GM19328 (cell line): Measurements from ENCODE around the gene CPED1.
"Not testable (repeated sequence)": the region's sequence is repeated elsewhere in the genome, so short reads cannot be mapped to it uniquely, and the experiment has no call there.

Experiments
- ATAC-seq: cut with Tn5 transposase; IDR thresholded peaks from one replicate; pipeline ENCODE4 v1.9.1; 2021; ENCODE audit warnings: mild to moderate bottlenecking, moderate library complexity; ENCODE audit not compliant: unreplicated experiment

Gene CPED1

DNA sequence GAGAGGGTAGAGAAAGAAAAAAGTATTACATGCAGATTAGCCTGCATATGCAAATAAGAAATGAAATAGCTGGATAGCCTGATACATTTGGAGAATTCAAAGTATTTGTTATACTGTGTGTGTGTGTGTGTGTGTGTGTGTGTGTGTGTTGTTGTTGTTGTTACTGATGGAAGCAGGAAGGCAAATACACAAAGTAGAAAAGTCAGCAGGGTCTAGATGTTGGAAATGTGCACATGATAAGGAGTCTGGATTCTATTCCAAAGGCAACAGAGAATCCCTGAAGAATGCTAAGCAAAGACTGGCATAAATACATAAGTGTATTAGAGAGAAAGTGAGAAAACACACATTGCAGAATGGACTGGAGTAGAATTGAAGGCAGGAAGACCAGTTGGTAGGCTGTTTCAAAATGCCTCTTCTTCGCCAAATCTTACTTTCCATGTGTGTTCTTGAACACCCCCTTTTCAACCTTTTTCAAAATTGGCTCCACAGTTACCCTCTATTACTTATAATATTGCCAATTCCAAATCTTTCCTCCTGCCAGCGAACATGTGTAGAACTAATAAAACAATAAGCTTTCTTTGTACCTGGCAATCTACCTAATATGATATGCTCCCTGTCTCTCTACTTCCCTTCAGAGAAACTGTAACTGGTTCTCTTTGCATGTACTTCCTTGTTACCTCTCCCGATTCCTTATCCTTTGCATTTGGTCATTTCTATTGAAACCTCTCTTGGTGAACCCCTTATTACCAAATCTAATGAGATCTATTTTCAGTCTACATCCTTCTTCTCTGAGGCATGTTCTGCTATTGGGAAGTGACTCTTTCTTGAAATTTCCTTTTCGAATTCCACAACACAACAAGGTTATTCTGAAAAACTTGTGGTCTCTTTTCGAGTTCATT, 6.2 kb downstream of the CPED1 start:
- ATAC-seq = no peak

DNA sequence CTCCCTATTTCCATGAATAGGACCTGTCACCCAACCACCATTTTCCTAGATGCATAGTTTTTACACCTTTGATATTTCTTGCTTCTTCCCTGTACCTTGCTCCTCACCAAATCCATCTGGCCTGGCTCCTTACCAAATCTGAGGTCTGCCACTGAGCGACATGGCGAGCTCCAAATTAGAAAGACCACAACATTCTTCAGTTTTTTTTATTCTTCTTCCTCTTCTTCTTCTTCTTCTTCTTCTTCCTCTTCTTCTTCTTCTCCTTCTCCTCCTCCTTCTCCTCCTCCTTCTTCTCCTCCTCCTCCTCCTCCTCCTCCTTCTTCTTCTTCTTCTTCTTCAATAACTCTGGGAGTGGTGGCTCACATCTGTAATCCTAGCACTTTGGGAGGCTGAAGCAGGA, 7.1 kb downstream of the CPED1 start:
- no peak for ATAC-seq

DNA sequence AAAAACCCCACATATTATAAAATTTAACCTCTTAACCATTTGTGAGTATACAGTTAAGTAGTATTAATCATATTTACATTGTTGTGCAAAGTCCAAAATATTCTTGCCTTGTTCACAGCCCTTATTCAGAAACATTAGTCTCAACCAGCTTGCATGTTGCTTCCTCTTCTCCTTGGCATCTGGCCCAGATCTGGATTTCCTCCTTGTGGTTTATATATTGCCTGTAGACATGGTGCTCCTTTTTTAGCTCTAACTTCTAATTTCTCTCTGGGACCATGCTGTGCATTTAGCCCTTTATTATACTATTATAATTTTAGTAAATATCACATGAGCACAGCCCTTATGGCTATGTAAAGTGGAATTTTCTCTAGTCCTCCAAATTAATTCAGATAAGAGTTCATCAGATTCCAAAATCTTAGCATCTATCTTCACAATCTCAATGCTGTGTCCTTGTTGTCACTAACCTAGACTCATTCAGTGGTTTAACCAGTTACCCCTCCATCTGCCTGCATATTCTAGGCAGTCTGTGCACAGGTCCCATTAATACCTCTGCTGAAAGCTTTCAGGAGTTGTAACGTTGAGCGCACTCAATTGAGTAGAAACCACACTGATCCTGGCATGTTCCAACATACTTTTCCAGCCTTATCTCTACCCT, 7.9 kb downstream of the CPED1 start:
- no peak for ATAC-seq

DNA sequence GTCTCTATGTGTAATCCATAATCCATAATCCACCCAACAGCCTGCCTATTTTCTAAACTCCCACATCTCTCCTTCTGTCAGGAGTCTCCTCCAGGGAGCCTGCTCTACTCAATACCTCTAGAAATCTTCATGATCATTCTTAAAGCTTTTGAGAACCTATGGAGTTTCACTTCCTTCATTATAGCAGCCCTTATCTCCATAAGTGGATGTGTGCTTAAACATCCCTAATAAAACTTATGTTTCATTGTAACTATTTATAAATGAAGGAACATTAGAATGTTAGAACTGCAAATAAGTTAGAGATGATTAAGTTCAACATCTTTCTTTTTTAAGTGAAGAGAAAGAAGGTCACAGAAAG, 8.5 kb downstream of the CPED1 start:
- no peak for ATAC-seq

DNA sequence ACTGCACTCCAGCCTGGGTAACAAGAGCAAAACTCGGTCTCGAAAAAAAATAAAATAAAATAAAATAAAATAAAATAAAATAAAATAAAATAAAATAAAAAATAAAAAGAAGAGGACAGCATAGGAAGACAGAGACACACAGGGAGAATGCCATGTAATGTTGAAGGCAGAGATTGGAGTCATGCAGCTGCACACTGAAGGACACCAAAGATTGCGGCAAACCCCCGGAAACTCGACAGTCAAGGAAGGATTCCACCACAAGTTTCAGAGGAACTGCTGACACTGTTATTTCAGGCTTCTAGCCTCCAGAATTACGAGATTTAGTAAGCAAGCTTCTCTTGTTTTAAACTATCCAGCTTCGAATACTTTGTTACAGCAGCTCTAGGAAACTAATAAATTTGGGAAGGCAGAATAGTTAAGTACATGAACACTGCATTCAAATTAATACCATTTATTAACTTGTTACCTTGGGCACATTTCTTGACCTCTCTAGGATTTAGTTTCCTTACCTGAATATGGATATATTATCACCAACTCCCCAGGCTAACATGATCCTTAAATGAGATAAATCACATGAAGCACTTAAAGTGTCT, 9.5 kb downstream of the CPED1 start:
- ATAC-seq = no peak

DNA sequence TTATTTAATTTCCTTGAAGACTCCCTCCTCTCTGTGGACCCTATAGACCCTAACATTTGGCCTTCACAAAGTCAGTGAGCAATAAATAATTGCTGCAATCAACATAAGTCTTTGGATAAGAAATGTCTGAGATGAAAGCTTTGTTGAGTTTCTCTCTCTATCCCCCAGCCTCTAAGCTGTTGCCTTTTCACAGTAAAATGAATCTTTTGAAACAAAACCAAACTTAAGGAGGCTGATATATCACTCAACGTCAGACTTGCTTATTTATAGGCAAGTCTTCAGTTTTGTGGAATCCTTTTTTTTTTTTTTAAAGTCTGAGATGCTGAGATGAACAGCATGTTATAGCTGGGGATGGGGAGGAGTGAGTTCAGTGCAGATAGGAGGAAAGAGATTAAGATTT, 10.0 kb downstream of the CPED1 start:
- ATAC-seq = no peak

DNA sequence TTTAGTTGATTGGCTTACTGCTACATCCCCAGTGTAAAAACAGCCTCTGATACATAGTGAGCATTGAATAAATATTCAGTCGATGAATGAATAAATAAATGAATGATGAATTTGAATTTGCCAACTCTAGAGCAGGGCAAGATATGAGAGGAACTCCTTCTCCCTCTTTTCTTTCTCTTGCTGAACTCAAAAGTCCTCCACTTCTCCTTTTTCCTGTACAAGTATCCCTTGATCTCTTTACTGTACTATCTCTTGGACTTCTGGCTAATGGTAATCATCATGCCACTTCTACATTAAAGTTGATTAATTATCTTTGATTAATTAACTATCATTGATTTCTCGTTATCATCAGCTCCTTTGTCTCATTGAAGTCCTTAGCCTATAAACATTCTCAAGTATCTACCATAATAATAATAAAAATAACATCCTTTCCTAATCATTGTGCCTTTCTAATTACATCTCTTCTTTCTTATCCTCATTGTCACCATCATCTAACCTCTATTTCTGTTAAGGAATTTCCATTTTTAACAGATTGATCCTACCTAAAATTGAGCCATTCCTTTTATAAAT, 10.6 kb downstream of the CPED1 start:
- no peak for ATAC-seq

DNA sequence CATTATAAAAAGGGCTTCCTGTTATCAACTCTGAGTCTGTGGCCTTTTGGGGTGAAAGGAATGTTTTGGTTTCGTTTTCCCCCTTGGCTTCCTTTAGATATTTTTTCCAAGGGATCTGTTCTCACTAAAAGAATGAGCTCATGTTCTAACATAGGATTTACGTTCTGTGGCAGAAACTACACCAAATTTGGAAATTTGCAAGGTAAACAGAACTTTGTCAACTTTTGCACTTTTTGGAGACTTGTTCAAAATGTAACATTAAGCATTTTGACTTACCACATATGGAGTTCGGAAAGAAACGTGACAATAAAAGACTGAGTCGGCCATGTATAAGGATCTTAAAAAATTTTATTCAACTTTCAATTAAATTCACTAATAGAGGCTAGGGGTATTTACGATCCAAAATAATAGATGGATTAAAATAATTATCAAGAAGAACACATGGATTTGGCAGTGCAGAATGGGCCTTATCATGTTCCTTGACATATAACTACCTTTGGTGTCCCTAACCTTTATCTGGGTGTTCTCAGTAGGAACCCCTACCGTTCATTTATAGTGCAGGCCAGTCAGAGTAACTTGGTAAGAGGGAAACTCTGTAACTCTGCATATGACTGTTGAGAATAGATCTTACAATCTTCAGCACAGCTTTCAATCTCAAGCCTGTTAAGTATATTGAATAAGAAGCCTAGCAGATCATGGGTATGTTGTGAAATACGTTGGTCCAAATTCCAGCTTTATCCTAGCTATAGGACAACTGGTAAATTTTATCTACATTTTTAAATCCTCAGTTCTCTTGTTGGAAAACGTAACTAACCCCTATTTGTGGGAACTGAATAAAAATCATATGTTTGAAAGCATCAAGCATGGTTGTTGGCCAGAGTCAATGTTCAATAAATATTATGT, 11.8 kb downstream of the CPED1 start:
- no peak for ATAC-seq

DNA sequence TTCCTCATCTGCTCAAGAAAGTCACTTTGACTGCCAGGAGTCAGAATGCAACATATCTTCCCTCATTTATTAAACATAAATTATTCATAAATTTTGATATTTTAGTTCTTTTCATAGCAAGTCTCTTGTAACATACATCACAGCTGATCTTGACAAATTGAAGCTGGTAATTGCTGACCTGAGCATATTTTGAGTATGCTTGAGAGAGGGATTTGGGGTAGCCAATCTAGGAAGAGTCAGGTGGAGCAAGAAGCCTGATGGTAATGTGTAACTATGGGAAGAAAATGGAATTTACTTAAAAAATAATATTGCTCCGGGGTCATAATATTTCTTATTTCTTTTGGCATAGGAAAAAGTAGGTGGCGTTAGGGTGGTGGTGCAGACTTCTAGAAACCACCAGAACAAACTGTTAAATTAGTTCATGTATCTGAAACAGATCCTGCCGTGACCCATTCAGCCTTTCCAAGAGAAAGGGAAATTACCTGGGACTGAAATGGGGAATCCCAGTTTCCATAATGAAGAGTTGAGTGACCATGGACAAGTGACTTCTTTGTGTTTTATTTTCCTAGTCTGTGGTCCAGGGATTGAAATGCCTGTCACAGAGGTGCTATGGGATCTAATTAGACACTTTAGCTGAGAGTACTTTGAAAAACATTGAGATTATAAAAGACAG, 12.9 kb downstream of the CPED1 start:
- ATAC-seq = no peak

DNA sequence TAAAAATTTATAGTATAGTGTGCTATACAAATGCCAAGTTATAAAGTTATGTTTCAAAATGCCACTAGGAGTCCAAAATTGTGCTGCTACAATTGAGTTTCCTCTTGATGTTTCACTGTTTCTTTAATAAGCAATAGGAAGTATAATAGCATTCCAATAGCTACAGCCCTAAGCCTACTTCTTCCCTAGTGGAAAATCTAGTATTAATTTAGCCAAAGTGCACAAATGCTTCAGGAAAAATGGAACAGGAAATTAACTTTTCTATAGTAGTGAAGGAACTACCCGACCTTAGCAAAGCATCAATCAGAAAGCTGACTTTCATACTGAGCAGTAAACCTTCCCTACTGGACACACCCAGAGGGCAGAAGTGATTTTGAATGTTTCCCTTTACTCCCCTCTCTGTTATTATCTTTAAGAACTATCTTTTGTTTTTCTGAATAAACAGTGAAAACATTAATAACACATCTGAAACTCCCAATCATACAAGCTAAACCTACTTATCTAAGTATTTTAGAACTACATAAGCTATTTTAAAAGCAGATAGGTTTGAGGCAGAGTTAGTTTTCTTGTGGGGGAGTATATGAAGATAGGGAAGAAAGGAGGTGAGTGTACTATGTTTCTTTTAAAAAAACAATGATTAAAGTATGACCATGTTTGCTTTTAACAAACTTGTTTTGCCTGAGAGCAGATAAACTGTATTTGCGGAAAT, 13.7 kb downstream of the CPED1 start:
- no peak for ATAC-seq

DNA sequence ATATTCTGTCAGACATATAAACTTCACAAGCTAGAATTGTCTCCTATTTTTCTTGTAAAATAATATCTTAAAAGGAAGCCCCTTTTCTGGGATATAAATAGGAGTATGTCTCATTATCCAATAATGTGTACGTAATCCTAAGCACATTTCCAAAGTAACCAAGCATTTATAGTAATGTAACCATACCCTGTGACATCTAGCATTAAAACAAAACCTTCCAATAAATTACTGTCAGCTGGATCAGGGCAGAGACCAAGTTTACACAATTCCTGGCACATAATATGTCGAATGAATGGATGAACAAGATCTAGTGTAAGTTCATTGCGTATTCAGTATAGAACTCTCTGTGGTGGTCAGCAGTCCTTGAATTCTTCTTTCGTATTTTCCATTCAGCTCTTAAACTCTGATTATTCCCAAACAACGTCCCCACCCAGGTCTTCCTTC, 14.3 kb downstream of the CPED1 start:
- no peak for ATAC-seq

DNA sequence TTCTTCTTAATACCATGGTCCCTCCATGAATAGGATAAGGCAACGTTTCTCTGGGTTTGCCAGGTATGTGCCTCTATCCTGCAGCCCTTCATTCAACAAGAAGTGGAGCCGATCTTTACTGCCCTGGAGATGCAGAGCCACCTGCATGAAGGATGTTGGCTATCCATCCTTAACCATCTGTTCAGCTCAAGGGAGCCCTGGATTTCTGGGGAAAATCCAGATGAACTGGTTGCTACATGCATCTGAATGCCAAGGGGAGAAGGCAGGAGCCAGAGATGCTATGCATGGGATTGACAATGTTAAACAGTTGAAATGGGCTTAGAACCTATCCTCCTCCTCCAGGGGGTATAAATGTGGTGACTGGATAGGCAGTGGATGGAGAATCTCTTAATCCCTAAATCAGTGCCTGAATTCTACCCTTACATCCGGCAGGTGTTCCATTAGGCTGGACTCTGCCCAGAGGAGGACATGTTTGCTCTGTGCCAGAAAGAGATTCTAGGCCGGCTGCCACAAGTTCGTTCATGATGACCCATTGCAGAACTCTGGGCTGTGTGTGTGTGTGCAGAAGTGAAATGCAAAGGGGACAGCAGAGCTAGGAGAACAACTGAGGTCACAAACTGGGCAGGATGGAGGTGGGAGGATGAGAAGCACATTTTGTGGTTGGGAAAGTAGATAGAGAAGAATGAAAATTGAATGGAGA, 15.6 kb downstream of the CPED1 start:
- ATAC-seq = no peak

DNA sequence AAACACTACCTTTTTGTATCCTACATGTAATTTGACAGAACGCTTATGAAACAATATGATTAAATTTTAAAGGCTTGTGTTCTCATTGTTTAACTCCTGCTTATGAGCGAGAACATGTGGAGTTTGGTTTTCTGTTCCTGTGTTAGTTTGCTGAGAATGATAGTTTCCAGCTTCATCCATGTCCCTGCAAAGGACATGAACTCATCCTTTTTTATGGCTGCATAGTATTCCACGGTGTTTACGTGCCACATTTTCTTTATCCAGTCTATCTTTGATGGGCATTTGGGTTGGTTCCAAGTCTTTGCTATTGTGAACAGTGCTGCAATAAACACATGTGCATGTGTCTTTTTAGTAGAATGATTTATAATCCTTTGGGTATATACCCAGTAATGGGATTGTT, 16.5 kb downstream of the CPED1 start:
- ATAC-seq = not testable (repeated sequence)

DNA sequence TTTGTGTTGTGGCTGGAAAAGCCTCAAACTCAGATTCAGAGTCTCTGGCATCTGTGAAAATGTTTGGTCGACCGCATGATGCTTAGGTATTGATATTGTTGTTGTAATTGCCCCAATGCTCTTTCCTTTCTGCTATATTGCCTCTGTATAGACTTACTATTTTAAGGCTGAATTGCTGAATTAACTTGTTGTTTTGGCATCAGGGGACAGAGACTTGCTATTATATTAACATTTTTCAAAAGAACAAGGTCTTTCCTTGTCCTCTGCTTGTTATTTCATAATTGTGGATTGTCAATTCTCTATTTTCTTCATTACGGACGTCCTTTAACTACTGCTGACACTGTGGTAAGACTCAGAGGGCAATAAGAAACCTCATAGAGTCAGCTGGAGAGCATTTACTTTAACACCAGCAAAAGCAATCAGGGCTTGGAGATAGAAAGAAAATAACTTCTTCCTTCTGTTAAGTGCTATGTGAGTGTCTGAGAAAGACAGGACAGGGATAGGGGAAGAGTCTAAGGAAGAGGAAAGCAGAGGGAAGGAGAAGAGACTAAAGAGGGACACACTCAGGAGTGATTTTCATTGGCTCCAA, 17.6 kb downstream of the CPED1 start:
- no peak for ATAC-seq

DNA sequence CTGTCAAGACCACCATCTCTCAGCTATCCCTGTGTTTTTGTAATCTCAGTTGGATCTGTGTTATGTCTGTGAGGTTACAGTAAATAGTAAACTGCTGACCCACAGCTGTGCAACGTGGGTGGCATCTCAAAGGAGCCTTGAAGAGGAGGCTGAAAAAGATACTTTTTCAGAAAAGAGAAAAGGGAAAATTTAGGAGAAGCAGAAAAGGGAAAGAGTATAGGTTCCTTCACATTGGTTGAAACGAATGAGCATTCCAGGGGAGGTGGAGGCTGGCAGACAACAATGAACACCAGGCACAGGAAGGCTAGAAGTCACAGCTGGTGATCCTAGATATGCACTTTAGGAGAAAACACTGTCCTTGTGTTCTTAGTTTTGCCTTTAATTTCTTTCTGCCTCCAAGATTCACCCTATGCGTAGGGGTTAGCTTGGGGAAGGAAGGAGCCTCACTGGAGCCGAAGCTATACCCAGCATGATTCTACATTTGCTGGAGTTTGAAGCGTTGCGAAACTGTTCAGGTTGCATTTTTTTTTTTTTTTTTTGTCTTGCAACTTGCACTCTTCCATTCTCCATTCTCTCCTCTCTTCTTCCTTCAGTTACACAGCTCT, 18.3 kb downstream of the CPED1 start:
- no peak for ATAC-seq

DNA sequence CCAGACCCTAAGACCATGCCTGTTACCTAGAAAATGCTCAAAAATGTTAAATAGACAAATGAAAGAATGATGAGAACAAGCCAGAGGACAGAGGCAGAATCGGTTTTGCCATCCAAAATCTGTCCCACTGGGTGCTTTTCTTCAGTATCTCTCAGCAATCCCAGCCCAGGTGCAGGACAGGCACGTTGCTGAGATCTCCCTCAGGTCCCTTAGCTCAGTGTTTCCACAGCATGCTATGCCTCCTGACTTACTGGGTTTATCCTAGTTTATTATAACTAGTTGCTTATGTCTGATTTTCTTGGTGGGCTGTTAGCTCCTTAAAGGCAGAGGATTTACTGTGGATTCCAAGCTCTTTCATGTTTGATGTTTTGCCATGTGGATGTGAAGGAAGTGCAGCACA, 20.3 kb downstream of the CPED1 start:
- ATAC-seq = no peak

DNA sequence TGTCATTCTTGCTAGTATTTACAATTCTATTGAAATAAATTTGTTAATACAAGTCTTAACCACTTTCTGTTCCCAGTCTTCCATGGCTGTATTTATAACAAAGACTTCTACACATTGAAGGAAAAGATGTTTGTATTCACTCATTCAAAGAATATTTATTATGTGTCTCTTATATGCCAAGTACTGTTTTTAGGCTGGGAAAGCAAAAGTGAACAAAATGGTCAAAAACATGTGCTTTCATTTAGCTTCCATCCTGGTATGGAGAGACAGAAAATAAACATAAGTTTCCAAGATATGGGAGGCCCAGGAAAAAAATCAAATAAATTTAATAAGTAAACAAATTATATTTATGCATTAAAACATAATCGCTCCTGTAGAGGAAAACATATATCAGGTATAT, 22.9 kb downstream of the CPED1 start:
- no peak for ATAC-seq
